AML-193 (cell line): Measurements from ENCODE around the gene MYH3.
A peak's percentile ranks its signal among the peaks of the same experiment; 100 is the strongest.
"Not testable (repeated sequence)": the region's sequence is repeated elsewhere in the genome, so short reads cannot be mapped to it uniquely, and the experiment has no call there.

Experiments used
- DNase-seq, 2 experiments: peaks; one replicate each; lab custom pipeline; 2025; lab: John Stamatoyannopoulos, UW

Gene MYH3

DNA sequence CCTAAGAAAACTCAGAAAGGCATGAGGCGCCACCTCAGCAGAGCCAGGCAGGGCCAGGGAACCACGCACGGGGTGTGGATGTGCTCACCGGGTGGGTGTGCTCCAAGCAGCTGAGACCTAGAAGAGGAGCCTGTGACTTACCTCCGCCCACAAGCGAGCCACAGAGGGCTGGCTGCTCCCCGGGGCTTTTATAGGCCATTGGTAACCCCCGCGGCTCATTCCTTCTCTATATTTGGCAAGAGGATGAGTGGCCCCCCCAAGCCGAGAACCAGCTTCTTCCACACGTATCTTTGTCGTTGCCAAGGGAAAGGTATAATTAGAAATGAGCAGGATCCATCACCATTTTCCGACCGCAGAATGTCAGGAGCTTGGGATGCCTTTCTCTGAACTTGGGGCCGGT is at the start of gene MYH3:
Gene MYH3, minus strand, starts transcription at position 162 of the 400 bp plus-strand sequence. CDS start 2,245 bp downstream, outside the sequence.
- no peak for DNase-seq

DNA sequence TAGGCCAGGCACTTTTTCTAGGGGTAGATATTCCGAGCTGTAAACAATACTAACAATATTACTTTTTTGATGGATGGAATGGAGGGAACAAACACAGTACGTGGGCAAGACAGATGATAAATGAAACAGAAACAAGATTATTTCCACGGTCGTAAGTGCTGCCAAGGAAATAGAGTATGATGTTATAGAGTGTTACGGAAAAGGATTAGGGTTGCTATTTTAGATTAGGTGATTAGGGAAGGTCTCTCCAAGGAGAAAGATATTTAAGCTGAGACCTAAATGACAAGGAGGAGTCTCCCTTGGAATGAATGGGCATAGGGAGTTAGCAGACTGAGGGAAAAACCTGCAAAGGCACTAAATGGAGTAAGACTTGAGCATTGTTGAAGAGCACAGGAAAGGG is 48.6 kb upstream of the MYH3 start:
- no peak for DNase-seq

DNA sequence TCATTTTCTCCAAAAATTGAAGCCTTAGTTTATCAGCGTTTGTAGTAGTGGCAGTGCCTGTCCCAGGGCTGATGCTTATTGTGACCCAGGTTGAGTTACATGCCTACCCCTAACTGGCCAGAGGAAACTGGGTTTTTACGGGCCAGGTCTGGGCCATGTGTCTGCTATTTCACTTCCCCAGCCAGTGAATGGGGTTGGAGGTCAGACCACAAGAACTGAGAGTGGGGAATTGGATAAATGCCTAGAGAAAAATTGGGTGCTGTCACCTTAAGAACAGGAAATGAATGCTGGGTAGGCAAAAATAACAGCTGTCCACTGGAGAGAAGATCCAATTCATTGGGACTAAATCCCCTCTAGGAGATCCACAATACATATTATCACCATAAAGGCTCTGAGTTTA is 45.5 kb upstream of the MYH3 start:
- no peak for DNase-seq

DNA sequence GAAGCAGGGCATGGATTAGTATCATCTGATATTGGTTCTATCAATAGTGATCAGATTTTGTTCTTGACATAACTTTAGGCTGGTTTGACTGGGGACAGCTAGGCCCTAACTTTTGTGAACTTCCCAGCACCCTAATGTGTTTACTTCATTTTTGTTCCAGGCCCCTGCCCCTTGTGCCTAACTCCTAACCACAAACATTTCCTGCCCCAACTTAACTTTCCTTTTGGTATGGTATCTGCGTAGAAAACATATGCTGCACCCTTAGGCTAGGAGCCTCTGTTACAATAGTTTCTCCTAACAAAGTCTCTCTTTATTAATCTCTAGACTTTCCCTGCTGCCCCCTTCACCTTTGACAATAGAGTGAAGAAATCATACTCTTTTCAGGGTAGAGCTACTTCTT is 42.7 kb upstream of the MYH3 start:
- peak in 1 of 2 experiments; percentile 10 for DNase-seq

DNA sequence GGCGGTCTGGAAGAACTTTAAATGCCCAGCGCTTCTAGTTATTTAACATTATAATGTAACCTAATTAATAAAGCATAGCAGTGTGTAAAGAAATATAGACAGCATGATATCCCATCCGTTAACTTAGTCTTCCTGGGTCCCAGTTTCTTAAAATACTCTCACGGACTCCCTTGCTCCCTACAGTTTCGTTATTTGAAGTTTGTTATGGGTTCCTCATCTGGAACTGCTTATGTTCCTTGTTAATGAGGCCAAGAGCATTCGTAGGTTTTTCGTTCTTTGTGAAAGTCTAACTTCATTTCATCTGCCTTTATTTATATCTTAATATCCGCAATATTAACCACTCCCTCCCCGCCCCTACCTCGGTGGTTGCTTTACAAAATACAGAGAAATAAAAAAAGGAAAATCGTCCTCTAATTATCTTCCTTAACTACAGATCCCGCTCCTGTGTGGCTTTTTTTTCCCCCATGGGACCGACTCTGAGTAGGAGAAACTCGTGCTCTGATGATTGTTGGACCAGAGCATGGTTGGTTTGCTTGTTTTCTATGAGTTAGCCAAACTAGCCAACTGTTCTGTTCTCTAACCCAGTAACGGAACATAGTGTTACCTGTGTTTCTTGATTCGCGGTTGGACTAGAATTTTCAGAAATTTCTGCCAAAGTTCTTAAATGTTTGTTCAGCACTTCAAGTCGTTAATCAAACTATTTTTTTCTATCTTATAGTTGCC is 41.1 kb upstream of the MYH3 start:
- DNase-seq, result no peak

DNA sequence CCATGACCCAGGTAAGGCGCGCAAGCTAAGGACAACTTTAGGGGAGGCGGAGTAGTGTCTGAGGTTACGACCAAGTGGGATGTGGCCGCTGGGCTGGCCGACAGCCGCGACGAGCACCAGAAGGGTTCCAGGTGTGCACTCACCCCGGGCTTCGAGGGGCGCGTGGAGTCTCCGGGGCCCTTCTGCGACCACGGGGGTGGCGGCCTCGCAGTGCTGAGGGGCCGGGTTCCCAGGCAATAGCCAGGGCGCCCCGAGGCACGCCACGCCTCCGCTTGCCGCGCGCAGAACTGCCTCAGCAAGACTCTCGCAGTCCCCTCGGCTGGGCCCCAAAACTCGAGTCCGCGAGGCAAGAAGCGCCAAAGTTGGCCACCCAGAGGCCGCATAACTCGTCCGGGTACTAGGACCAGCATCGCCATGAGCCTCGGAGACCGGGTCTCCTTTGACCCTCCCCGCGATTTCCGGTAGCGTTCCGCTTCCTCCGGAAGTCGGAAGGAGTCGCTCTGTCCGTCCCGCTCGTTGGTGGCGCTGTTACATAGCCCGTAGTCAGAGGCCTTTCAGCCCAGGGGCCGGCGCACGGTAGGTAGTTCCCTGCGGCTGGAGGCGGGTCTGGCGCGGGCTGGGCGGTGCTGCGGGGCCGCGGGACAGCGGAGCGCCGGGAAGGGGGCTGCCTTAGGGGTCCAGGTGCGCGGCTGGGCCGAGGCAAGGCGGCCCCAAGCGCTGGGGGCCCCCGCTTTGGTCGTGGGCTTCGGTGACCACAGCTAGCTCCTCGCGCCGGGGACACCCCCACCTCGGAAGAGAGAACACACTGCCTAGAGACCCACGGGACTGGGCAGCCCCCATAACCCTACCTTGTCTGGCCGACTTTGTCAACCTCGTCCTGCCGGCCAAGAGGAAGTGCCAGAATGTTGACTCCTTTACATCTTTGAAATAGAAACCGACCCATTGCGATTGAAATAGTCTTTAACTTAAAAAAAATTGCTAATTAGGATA is 40.3 kb upstream of the MYH3 start, which contains the start of the genes ADPRM and SCO1:
Gene ADPRM, plus strand, starts transcription at position 503 of the 990 bp plus-strand sequence. CDS start 7,333 bp downstream, outside the sequence.
Gene SCO1, minus strand, starts transcription at position 442 of the 990 bp plus-strand sequence. Its CDS starts 26 bp downstream, at position 416.
- DNase-seq, result peak; percentile 55 to 64

DNA sequence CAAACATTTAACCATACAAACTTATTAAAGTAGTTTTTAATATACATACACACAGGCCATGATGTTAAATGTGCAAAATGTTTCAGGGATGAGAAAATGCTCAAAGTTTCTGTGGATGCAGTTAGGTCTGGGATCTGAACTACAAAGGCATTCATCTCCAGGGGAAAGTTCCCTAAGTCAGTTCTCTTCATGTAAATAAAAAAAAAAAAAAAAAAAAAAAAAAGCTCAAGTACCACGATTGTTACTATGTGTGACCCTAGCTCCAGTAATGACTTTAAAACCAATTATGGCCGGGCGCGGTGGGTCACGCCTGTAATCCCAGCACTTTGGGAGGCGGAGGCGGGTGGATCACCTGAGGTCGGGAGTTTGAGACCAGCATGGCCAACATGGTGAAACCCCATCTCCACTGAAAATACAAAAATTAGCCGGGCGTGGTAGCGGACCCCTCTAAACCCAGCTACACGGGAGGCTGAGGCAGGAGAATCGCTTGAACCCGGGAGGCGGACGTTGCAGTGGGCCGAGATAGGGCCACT is 38.8 kb upstream of the MYH3 start:
- not testable (repeated sequence) for DNase-seq

DNA sequence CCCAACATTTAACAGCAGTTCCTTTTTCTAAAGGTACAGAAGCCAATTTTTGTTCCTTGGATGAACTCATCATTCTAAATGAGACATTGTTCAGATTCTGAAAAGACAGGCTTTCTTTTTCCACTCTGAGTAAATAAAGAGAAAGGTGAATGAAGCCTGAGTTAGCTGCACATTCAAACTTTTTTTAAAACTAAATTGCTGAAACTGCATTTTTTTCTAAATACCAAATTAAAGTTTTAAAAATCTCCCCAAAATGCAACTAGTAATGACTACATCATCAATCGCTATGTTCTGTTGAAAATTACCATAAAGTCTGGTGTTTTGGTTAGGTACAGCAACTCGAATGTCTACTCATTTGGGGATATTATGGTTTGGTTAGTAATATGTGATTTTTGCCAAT is 30.4 kb upstream of the MYH3 start:
- DNase-seq, result no peak

DNA sequence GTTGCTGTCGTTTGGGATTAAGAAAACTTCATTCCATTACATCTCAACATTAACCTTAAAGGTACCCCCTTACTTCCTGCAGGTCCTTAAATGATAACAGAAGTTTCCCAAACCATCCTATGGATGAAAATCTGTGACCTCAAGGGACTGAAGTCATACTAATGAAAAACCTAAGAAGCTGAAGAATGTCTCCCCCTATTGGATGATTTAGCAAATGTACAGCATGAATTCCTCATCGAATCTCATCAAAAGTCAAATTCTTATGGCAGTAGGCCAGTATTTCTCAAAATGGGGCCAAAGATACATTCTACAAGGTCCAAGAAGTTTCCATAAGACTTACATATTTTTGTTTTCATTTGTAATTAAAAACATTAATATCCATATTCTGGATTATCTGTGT is 26.7 kb upstream of the MYH3 start:
- DNase-seq, result peak; percentile 15 to 18

DNA sequence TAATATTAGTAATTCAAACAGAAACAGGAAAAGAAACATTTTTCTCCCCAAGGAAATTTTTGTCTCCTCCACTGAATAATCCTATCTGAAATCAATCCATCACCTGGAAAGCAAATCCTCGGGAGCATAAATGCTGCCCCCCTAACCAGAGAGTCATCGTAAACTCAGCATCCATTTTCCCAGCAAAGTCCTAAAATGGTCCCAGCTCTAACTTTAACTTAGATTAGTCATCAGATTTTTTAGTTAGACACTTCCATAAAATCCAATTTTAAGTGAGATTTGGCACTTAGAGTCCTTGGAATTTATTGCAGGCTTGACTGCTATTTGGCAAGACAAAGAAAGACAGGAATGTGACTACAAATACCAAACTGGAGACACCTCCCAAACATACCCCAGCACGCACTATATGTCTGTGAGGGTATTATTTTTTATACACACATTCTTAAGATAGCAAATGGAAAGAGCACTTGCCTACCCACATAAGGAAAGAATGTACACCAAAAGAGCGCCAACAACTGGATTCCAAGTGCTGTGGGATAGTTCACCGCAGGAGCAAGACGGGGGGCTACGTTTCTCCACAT is 24.8 kb upstream of the MYH3 start:
- DNase-seq, result no peak

DNA sequence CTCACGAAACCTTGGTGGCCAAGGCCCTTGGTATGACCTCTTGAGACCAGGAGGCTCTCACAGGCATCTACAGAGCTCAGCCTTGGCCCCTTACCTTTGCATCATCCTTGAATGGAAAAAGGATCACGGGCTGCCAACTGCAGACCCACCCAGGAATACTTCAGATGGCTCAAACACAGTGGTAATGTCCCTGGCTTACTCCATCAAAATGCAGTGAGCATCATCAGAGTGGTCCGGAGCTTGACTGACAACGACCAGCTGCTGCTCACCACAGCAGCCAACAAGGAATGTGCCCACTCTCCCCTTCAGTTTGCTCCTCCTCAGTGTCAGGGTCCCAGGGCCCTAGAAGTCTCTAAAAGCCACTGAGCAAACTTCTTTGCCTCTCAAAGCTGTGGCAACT is 17.6 kb upstream of the MYH3 start:
- DNase-seq, result no peak

DNA sequence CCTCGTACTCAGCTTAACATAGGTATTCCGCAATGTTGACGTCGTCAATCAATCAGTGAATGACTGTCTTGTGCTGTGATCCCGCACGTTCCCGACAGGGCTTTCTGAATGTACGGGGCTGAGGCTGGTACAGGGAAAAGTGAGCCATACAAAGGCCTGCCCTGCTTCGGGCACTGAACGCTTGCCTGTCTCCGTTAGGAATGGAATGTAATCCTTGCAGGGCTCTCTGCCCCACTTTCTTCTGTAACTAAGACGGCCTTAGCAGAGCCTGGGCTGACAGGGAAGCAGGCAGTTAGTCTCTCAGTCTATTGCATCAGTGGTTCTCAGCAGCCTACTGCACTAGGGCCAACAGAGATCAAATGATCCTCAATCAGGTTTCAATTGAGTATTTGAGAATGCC is 16.2 kb upstream of the MYH3 start:
- no peak for DNase-seq

DNA sequence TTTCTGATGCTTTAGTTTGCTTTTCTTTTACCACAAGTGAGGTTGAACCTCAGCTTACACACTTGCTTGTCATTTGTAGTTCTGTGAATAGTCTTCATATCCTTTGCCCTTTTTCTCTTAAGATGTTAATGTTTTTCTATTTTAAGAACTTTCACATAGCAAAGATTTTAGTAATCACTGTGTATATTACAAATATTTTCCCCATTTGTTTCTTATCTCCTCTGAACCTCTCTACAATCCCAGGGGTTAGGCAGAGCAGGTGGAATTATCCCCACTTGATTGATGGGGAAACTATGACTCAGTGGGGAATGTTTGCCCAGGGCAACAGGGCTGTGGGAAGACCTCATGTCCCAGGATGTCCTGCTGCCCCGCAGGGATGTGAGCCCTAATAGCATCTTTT is 11.7 kb upstream of the MYH3 start:
- DNase-seq, result no peak

DNA sequence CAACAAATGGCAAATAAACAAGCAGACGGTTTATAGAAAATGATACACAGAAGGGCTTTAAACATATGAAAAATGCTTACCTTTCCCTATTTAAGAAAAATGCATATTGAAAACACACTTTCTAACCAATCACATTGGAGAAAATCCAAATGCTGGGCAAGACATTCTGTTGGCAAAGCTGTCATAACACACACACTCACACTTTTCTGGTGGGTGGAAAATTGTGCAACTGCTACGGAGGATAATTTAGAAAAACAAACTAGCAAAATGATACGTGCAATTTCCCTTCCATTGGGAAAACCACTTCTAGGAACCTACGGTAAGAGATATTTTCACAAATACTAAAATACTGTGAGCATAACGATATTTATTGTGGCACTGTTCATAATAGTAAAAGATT is 9.8 kb upstream of the MYH3 start:
- DNase-seq, result no peak

DNA sequence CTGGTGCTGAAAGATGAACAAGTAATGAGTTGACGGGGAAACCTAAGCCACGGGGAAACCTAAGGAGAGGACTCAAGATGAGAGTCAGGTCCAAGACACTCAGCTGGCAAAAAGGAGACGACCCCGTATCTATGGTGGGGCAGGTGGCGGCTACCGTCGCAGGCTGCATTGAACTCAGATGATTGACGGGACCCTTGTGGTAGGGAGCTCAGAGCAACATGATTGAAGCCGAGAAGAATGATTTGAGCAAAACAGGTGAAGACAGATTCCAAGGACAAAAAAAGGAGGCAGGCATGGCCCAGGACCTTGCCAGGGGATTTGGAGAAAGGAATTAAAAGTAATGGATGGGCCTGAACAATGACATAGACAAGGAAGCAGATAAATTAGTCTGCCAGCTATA is 7.5 kb upstream of the MYH3 start:
- DNase-seq, result no peak

DNA sequence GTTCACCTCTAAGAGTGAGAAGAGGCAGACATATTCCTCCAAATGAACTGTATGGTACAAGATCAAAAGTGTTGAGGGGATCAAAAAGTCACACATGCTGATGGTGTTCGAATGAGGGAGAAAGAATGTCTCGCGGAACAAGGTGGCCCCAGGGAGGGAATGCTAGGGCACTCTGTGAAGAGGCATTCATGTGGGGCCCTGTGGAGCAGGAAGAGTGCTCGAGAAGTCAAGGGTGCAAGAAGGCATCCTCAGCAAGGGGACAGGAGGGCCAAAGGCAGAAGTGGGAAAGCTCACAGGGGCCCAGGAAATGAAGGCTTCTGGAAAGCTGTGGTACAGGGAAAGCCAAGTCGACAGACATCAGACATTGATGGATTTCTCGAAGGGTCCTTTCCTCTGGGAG is 6.1 kb upstream of the MYH3 start:
- no peak for DNase-seq

DNA sequence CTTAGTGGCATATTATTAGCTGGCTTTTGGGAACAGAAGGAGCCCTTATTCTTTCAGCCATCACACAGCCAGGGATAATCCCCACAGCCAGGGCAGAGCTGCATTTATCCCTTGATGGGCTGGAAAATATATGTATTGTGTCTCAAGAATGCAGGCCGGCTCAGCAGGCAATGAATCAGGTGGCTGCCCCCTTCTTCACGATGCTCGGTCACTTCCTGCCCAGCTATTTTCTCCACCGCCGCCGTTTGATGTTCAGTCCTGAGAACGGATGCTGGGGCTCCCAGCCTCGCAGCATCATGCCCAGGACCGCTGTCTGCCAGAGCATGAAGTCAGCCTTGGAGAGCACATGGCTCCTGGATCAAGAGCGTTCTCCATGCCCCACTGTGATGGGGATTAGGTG is 4.3 kb upstream of the MYH3 start:
- DNase-seq, result no peak

DNA sequence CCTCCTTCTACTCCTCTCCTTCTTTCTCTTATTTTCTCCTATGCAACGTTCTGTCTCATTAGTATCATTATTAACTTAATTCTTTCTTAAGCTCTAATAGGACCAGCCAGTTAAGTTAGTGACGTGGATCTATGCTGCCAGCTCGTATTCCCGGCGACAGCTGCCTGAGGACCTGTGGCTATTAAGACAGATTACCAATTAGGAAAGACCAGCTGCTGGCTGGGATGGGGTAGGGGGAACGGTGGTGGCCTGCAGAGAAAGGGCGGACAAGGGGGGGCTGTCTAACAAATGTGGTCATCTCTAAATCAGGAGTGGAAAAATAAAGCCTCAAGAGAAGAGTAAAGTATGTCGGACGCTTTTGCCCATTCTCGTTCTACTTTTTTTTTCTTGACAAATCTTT is 770 bp upstream of the MYH3 start:
- DNase-seq, result no peak

DNA sequence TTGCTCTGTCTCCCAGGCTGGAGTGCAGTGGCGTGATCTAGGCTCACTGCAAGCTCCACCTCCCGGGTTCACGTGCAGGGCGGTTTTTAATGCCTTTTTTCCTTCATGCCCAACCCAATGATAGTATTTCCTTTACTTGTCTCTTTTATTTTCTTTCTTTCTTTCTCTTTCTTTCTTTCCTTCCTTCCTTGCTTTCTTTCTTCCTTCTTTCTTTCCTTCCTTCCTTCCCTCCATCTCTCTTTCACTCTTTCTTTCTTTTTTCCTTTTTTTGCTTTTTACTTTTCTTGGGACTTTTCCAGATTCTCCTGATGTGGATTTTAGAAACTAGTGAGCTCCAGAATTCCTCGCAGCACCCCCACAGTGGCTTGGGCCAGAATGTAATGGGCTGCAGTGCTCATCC is 3.1 kb downstream of the MYH3 start:
- DNase-seq, result no peak

DNA sequence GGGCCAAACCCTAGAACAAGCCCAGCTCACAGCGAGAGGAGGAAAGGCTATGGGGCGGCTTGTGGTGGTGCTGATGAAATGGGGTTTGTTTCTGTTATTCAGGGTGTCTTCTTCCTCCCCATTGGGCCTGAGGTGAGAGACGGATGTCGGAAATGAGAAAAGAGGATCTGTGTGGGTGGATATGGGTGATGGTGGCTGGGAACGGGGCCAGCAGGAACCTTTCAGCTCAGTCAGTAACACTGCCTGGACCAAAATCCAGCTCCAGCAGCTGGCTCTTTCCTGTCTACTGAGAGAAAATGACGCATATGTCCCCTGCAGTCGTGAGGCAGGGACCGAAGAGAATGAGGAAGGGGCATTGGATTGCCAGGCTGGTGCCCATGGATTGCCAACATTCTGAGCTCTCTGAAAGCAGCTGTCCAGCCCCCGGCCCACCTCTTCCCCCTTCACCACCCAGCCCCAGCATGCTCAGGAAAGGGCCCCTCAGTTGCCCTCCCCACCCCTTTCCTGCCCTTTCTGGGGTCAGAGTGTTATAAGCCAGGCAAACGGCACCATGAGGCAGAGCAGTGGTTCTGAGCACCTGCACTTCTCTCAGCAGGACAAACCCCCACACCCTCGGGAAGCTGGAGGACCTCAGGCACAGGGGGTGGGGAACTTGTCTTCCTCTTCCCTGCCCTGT is 4.0 kb downstream of the MYH3 start:
- no peak for DNase-seq

DNA sequence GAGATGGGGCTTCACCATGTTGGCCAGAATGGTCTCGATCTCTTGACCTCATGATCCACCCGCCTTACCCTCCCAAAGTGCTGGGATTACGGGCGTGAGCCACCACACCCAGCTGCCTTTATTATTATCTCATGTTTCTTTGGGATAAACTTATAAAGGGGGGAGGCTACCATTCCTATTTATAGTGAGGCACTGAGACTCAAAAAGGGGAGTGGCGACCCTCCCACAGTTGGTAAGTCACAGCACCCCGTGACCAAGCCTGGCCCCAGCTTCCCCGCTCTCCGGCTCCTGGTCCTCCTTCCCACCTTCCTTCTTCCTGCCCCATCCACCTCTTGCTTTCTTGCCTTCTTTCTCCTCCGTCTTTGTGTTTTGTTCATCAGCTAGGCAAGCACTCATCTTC is 5.2 kb downstream of the MYH3 start:
- no peak for DNase-seq

DNA sequence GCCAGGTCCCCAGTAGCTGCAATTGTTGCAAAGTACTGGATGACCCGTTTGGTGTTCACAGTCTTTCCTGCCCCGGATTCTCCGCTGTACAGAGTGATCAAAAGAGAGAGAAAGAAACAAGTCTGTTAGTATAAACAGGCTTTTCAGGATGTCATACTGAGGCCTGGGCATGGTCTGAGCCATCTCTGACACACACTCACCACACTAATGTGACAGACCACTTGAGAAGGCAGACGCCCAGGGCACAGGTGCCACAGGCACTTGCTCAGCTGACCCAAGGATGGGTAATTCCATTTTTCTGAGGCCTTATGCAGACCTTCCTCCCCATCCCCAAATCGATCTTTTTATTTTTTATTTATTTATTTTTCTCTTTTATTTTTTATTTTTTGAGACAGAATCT is 7.5 kb downstream of the MYH3 start:
- no peak for DNase-seq
